Nephron (organoid): Measurements from ENCODE around the gene COLGALT1.

Experiments used
- H3K27ac Mint-ChIP-seq, 3 experiments: 2 replicates each; pipeline ENCODE4 v1.8.0; 2020; ENCODE audit warnings: mixed read lengths in 3 of 3, mild to moderate bottlenecking in 2 of 3, moderate library complexity in 1 of 3
- H3K27me3 Mint-ChIP-seq: 2 replicates; pipeline ENCODE4 v1.8.0; 2021; ENCODE audit warnings: low read depth, mild to moderate bottlenecking, moderate library complexity, mixed read lengths
- H3K36me3 Mint-ChIP-seq: 2 replicates; pipeline ENCODE4 v1.8.0; 2020; ENCODE audit warnings: low read depth, mixed read lengths
- H3K4me1 Mint-ChIP-seq: 2 replicates; pipeline ENCODE4 v1.8.0; 2020; ENCODE audit warnings: mixed read lengths
- H3K4me3 Mint-ChIP-seq, 3 experiments: 2 replicates each; pipeline ENCODE4 v1.8.0; 2020; ENCODE audit warnings: mild to moderate bottlenecking in 3 of 3, mixed read lengths in 3 of 3, moderate library complexity in 2 of 3
- H3K9me3 Mint-ChIP-seq: 2 replicates; pipeline ENCODE4 v1.8.0; 2020; ENCODE audit warnings: mixed read lengths
- TF ChIP-seq, protein P1 (sequence below), 3 experiments: fragments of 200-600 bp; sonication (generic); IDR thresholded peaks; one replicate each; pipeline ENCODE4 v1.5.0; 2021; ENCODE audit warnings: antibody characterized with exemption in 3 of 3; ENCODE audit not compliant: unreplicated experiment in 3 of 3

COLGALT1 gene

DNA sequence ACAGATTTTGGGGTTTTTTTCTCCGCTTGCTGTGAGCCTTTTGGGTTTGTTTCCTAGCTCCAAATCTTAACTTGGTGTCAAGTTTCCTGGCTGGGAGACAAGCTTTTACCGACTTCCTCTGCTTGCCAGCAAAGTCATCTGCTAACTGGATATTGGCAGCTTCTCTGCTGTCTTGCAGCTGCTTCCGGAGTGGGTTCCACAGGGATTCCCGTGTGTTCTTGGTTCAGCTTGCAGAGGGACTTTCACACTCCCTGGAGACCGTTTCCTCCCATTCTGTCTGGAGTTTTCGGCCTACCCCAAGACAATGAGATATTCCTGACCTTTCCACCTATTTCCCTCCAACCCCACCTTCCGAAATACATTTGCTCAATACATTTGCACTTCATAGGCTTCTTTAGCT lies 2.2 kb upstream of the COLGALT1 start:
- H3K4me3 Mint-ChIP-seq: peak overlapping the region in 2 of 3 experiments; percentile 56 to 63
- peaks cover 9% of the 10 kb centered on the region for H3K27me3 Mint-ChIP-seq
- H3K27ac Mint-ChIP-seq: peak overlapping the region; percentile 87 to 91 (median 88)
- H3K9me3 Mint-ChIP-seq: peaks cover 2% of the 10 kb centered on the region
- H3K4me1 Mint-ChIP-seq: peaks cover 8% of the 10 kb centered on the region
- no peaks in the 10 kb centered on the region for H3K36me3 Mint-ChIP-seq
- TF ChIP-seq, protein P1, sequence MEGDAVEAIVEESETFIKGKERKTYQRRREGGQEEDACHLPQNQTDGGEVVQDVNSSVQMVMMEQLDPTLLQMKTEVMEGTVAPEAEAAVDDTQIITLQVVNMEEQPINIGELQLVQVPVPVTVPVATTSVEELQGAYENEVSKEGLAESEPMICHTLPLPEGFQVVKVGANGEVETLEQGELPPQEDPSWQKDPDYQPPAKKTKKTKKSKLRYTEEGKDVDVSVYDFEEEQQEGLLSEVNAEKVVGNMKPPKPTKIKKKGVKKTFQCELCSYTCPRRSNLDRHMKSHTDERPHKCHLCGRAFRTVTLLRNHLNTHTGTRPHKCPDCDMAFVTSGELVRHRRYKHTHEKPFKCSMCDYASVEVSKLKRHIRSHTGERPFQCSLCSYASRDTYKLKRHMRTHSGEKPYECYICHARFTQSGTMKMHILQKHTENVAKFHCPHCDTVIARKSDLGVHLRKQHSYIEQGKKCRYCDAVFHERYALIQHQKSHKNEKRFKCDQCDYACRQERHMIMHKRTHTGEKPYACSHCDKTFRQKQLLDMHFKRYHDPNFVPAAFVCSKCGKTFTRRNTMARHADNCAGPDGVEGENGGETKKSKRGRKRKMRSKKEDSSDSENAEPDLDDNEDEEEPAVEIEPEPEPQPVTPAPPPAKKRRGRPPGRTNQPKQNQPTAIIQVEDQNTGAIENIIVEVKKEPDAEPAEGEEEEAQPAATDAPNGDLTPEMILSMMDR (IDR thresholded peaks at IDR 0.05; ENCODE audit: unreplicated experiment in 3 of 3): no peak

DNA sequence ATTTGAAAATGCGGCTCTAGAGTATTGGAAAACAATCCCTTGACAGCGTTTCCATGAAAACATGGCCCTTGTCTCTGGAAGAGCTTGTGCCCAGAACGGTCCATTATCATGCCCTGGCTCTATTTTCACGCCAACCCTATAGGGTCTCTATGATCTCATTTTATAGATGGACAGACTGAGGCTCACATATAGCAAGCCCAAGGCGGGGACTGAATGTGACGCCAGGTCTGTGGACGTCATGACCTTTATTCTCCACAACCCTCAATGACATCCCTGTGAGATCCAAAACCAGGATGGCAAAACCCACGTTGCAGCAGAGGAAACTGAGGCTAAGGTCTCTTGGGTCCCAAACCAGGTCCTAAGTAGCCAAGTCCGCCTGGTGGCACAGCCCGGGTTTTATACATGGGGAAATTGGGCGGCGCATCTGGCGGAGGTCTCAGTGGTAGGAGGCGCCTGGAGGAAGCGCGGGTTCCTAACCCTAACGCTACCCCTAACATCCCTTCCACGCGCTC lies 425 bp upstream of the COLGALT1 start:
- H3K9me3 Mint-ChIP-seq: peaks cover 2% of the 10 kb centered on the region
- peaks cover 7% of the 10 kb centered on the region for H3K27me3 Mint-ChIP-seq
- H3K4me1 Mint-ChIP-seq: peaks cover 8% of the 10 kb centered on the region
- TF ChIP-seq, protein P1 (IDR thresholded peaks at IDR 0.05; ENCODE audit: unreplicated experiment in 3 of 3): no peak
- peaks cover 9% of the 10 kb centered on the region for H3K36me3 Mint-ChIP-seq
- H3K27ac Mint-ChIP-seq: no peak overlapping the region
- peak overlapping the region; percentile 79 to 90 (median 85) for H3K4me3 Mint-ChIP-seq

DNA sequence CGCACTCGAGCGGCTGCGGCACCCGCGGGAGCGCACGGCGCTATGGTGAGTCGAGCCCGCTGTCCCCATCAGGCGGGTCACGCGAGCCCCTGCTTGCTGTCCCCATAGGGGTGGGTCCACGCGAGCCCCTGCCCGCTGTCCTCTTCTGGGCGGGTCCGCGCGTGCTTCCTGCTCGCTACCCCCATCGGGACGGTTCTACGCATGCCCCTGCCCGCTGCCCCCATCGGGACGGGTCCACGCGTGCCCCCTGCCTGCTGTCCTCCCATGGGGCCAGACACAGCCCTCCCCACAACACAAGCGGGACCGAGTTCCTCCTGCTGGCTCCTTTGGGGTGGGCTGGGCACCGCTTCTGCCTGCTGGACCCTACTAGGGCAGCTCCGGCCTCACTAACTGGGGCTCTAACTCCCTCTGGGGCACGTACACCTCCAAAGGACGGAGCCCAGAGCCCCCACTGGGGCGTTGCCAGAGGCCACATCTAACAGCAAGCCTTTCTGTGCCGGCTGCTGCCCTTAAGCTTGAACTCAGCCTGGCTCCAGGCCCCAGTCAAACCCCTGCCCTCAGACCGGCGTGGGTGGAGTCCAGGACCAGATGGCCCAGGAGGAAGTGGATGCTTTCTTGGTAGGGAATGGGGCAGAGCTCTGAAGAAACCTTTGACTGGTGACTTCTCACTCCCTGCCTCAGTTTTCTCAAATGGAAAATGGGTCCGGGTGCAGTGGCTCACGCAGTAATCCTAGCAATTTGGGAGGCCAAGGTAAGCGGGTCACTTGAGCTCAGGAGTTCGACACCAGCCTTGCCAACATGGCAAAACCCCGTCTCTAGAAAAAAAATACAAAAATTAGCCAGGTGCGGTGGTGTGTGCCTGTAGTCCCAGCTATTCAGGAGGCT lies 722 bp downstream of the COLGALT1 start:
- TF ChIP-seq, protein P1 (IDR thresholded peaks at IDR 0.05; ENCODE audit: unreplicated experiment in 3 of 3): no peak
- H3K9me3 Mint-ChIP-seq: peaks cover 2% of the 10 kb centered on the region
- H3K27me3 Mint-ChIP-seq: peaks cover 5% of the 10 kb centered on the region
- peaks cover 14% of the 10 kb centered on the region for H3K36me3 Mint-ChIP-seq
- peak overlapping the region; percentile 85 to 90 (median 86) for H3K4me3 Mint-ChIP-seq
- peak overlapping the region in 1 of 3 experiments; percentile 33 for H3K27ac Mint-ChIP-seq
- H3K4me1 Mint-ChIP-seq: peaks cover 8% of the 10 kb centered on the region

DNA sequence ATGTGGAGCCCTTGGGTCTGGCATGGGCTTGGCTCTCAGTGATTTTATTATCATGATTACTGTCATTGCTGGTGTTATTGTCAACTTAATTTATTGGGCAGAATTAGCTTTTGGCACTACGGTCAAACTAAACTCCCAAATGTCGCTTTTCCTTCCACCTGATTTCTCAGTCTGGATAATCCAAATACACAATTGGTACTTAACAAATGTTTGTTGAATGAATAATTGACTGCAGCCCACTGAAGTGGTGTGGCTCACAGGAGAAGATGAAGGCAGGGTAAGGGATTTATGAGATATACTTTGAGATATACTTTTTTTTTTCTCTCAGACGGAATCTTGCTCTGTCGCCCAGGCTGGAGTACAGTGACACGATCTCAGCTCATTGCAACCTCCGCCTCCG lies 1.5 kb downstream of the COLGALT1 start:
- H3K36me3 Mint-ChIP-seq: peaks cover 18% of the 10 kb centered on the region
- TF ChIP-seq, protein P1 (IDR thresholded peaks at IDR 0.05; ENCODE audit: unreplicated experiment in 3 of 3): no peak
- peak overlapping the region; percentile 85 to 90 (median 86) for H3K4me3 Mint-ChIP-seq
- H3K27ac Mint-ChIP-seq: no peak overlapping the region
- peaks cover 2% of the 10 kb centered on the region for H3K9me3 Mint-ChIP-seq
- H3K4me1 Mint-ChIP-seq: peaks cover 8% of the 10 kb centered on the region
- H3K27me3 Mint-ChIP-seq: peaks cover 5% of the 10 kb centered on the region

DNA sequence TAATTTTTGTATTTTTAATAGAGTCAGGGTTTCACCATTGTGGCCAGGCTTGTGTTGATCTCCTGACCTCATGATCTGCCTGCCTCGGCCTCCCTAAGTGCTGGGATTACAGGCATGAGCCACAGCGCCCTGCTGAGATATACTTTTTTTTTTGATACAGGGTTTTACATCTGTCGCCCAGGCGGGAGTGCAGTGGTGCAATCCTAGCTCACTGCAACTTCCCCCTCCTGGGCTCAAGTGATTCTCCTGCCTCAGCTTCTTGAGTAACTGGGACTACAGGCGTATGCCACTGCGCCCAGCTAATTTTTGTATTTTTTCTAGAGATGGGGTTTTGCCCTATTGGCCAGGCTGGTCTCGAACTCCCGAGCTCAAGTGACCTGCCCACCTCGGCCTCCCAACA lies 2.0 kb downstream of the COLGALT1 start:
- H3K9me3 Mint-ChIP-seq: peaks cover 2% of the 10 kb centered on the region
- TF ChIP-seq, protein P1 (IDR thresholded peaks at IDR 0.05; ENCODE audit: unreplicated experiment in 3 of 3): no peak
- no peak overlapping the region for H3K27ac Mint-ChIP-seq
- peaks cover 5% of the 10 kb centered on the region for H3K27me3 Mint-ChIP-seq
- peaks cover 20% of the 10 kb centered on the region for H3K36me3 Mint-ChIP-seq
- peaks cover 8% of the 10 kb centered on the region for H3K4me1 Mint-ChIP-seq
- H3K4me3 Mint-ChIP-seq: peak overlapping the region; percentile 85 to 90 (median 86)
